SK-N-MC (cell line): Measurements from ENCODE around the gene UNC13C.

Experiments
- DNase-seq: peaks from one replicate; pipeline ENCODE4 v3.0.0-alpha.2; 2011; ENCODE audit warnings: low read depth, low spot score
- H3K27ac ChIP-seq: fragments of 200-600 bp; sonication (generic); 2 replicates; pipeline ENCODE4 v1.5.1; 2016; ENCODE audit warnings: mixed run types
- H3K36me3 ChIP-seq: fragments of 200-600 bp; sonication (generic); 2 replicates; pipeline ENCODE4 v1.6.1; 2017; ENCODE audit warnings: antibody characterized with exemption, low read length, mixed read lengths; ENCODE audit not compliant: insufficient read depth
- H3K4me3 ChIP-seq: fragments of 200-600 bp; sonication (generic); 2 replicates; pipeline ENCODE4 v1.5.1; 2016
- H3K9ac ChIP-seq: fragments of 200-600 bp; sonication (generic); 2 replicates; pipeline ENCODE4 v1.8.0; 2017; ENCODE audit warnings: mixed run types, mixed read lengths; ENCODE audit not compliant: insufficient read length
- H3K9me3 ChIP-seq: fragments of 200-600 bp; sonication (generic); 2 replicates; pipeline ENCODE4 v1.6.1; 2017; ENCODE audit warnings: low read depth, mild to moderate bottlenecking, antibody characterized with exemption, low read length, moderate library complexity, mixed read lengths
- EZH2 ChIP-seq: fragments of 200-600 bp; sonication (generic); IDR thresholded peaks from one replicate; pipeline ENCODE4 v1.6.1; 2017; ENCODE audit warnings: antibody characterized with exemption
- FOXP2 ChIP-seq: optimal IDR thresholded peaks from 2 replicates; pipeline ENCODE3; 2011; ENCODE audit warnings: mild to moderate bottlenecking, moderate library complexity; ENCODE audit not compliant: insufficient read depth; ENCODE audit errors: extremely low read length, control extremely low read depth
- POLR2AphosphoS5 ChIP-seq: IDR thresholded peaks from 2 replicates; pipeline ENCODE4 v1.6.1; 2012; ENCODE audit warnings: mild to moderate bottlenecking, low read depth, low read length, borderline replicate concordance

Gene UNC13C

DNA sequence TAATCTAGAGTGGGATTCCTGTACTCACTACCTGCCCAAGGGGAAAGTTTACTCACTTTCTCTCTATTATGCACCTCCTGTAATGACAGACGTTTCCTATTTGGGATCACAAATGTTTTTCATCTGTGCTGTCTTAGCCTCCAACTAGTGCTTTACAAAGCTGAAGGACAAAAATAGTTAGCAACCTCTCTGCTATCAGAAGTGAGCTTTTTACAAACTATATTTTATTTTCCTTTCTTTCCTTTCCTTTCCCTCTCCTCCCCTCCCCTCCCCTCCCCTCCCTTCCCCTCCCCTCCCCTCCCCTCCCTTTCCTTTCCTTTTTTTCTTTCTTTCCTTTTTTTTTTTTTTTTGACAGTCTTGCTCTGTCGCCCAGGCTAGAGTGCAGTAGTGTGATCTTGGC is 130.8 kb downstream of the UNC13C start:
- no peaks in the 10 kb centered on the region for H3K9me3 ChIP-seq
- no peak overlapping the region for H3K4me3 ChIP-seq
- DNase-seq = no peak

DNA sequence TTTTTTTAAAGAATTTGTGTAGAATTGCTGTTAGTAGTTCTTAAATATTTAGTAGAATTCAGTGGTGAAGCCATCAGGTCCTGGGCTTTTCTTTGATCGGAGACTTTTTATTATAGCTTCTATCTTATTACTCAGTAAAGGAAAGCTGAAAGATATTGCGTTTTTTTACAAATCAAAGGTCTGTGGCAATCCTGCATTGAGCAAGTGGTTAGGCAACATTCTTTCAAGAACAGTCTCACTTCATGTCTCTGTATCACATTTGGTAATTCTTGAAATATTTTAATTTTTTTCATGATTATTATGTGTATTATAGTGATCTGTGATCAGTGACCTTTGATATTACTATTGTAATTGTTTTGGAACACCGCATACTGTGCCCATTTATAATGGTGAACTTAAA is 140.8 kb downstream of the UNC13C start:
- Histone ChIP-seq H3K4me3 (no peak overlapping the region), H3K36me3 (no peaks in the 10 kb centered on the region), H3K9me3 (no peaks in the 10 kb centered on the region), H3K27ac (no peak overlapping the region), H3K9ac (no peak overlapping the region)
- no peak for DNase-seq
- TF ChIP-seq FOXP2 (no peak), EZH2 (no peak), POLR2AphosphoS5 (no peak)

More for the DNA sequence above, 130.8 kb downstream of the UNC13C start:
- no peak overlapping the region for H3K9ac ChIP-seq
- no peak overlapping the region for H3K27ac ChIP-seq
- no peaks in the 10 kb centered on the region for H3K36me3 ChIP-seq
- no peak for TF ChIP-seq POLR2AphosphoS5
- no peak for TF ChIP-seq FOXP2
- TF ChIP-seq EZH2 = no peak

GRCh38 chr15:54120949-54121463 is 142.8 kb downstream of the UNC13C start:
- Histone ChIP-seq H3K9ac (no peak overlapping the region), H3K4me3 (no peak overlapping the region), H3K27ac (no peak overlapping the region), H3K9me3 (no peaks in the 10 kb centered on the region), H3K36me3 (no peaks in the 10 kb centered on the region)
- TF ChIP-seq EZH2 (no peak), FOXP2 (no peak), POLR2AphosphoS5 (no peak)
- DNase-seq = no peak

GRCh38 chr15:54127574-54127973 is 149.3 kb downstream of the UNC13C start:
- Histone ChIP-seq H3K9me3 (no peaks in the 10 kb centered on the region), H3K36me3 (no peaks in the 10 kb centered on the region), H3K4me3 (no peak overlapping the region), H3K9ac (no peak overlapping the region), H3K27ac (no peak overlapping the region)
- DNase-seq = no peak
- TF ChIP-seq FOXP2 = no peak
- no peak for TF ChIP-seq EZH2
- TF ChIP-seq POLR2AphosphoS5 = no peak

DNA sequence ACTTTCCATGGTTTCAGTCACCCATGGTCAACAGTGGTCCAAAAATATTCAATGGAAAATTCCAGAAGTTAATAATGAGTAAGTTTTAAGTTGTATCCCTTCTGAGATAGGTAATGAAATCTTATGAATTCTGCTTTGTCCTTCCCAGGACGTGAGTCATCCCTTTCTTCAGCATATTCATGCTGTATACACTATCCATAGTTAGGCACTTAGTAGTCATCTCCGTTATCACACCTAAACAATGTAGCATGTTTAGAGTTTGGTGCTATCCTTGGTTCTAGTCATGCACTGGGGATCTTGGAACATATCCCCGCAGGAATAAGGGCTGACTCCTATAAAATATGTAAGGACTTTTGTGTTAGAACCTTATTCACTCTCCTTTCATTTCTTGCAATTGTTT is 153.2 kb downstream of the UNC13C start:
- H3K36me3 ChIP-seq = no peaks in the 10 kb centered on the region
- TF ChIP-seq EZH2 (no peak), POLR2AphosphoS5 (no peak), FOXP2 (no peak)
- H3K27ac ChIP-seq = no peak overlapping the region
- no peak for DNase-seq
- H3K4me3 ChIP-seq = no peak overlapping the region
- no peaks in the 10 kb centered on the region for H3K9me3 ChIP-seq
- no peak overlapping the region for H3K9ac ChIP-seq

DNA sequence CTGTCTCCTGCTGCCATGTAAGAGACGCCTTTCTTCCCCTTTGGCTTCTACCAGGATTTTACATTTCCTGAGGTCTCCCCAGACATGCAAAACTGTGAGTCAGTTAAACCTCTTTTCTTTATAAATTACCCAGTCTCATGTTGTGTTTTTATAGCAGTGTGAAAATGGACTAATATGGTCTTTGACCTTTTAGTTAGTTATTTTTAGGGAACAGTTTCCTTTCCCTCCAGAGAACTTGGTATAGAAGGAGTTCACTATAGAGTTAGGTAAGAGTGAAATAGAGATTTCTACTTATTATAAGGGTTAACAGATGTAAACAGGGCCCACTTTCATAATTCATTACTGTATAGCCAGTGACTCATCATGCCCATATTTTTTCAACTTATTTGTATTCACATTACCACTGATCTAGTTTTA is 170.9 kb downstream of the UNC13C start:
- no peak for TF ChIP-seq EZH2
- no peak for TF ChIP-seq POLR2AphosphoS5
- TF ChIP-seq FOXP2 = no peak
- Histone ChIP-seq H3K4me3 (no peak overlapping the region), H3K27ac (no peak overlapping the region), H3K9ac (no peak overlapping the region), H3K9me3 (no peaks in the 10 kb centered on the region), H3K36me3 (no peaks in the 10 kb centered on the region)
- no peak for DNase-seq

DNA sequence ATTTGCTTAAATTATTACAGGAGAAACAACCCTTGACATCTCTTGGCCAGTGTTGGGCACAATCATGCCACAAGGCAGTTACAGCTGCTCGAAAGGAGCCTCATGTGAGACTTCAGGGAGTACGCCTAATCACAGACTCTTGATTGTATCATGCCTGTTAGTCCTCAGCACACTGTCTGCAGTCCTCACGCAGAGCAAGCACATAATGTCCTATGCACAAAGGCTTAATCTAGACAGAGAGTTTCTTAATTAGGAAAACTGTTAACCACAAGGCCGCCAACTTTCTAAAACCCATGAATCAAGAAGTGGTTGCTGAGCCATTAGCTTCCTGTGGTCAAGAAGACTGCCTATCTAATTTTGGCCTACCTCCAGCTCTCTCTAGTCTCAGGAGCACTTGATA is 172.0 kb downstream of the UNC13C start:
- Histone ChIP-seq H3K27ac (no peak overlapping the region), H3K36me3 (no peaks in the 10 kb centered on the region), H3K9ac (no peak overlapping the region), H3K9me3 (no peaks in the 10 kb centered on the region), H3K4me3 (no peak overlapping the region)
- no peak; the same call in 1 of the 2 replicates for TF ChIP-seq POLR2AphosphoS5
- no peak for TF ChIP-seq EZH2
- TF ChIP-seq FOXP2 = no peak
- DNase-seq = no peak

- no peak overlapping the region for H3K4me3 ChIP-seq
- H3K36me3 ChIP-seq = no peaks in the 10 kb centered on the region
- no peak for TF ChIP-seq FOXP2
- TF ChIP-seq POLR2AphosphoS5 = no peak
- no peak for TF ChIP-seq EZH2
- no peak overlapping the region for H3K27ac ChIP-seq
- H3K9ac ChIP-seq = no peak overlapping the region
- H3K9me3 ChIP-seq = no peaks in the 10 kb centered on the region
- DNase-seq = peak; percentile 12
Measured at GRCh38 chr15:54159012-54159411, 180.8 kb downstream of the UNC13C start.

DNA sequence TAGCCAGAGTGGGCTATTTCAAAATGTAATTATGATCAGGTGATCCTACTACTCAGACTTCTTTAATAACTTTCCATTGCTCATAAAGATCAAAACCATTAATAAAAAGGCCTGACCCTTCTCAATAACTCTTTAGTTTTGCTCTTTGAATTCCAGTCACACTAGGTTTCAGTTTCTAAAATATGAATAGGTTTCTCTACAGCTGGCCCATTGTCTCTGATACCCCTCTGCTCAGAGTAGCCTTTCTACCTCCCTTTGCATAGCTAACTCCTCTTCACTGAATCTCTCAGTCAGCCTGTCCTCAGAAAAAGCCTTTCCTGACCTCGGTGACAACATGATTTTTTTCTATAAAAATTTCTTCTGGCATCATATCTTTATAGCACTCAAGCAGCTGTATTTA is 209.1 kb downstream of the UNC13C start:
- Histone ChIP-seq H3K9ac (no peak overlapping the region), H3K36me3 (no peaks in the 10 kb centered on the region), H3K4me3 (no peak overlapping the region), H3K9me3 (no peaks in the 10 kb centered on the region), H3K27ac (no peak overlapping the region)
- DNase-seq = no peak
- TF ChIP-seq EZH2 (no peak), POLR2AphosphoS5 (no peak), FOXP2 (no peak)

DNA sequence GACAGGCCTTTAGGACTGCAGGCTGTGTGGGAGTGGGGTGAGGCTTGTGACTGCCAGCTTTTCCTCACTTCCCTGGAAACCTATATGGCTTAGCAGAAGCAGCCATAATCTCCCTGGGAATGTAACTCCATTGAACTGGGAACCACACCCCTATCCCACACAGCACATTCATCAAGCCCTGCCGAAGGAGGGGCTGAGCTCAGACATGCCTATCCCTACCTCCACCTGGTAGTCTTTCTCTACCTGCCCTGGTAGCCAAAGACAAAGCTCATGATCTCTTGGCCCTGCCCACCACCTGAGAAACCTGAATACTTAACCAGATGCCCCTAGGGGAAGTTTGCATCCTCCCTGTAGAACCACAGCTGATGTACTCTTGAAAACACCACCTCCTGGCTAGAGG is 219.8 kb downstream of the UNC13C start:
- Histone ChIP-seq H3K27ac (no peak overlapping the region), H3K9ac (no peak overlapping the region), H3K4me3 (no peak overlapping the region), H3K9me3 (no peaks in the 10 kb centered on the region), H3K36me3 (no peaks in the 10 kb centered on the region)
- no peak for TF ChIP-seq FOXP2
- no peak for TF ChIP-seq EZH2
- TF ChIP-seq POLR2AphosphoS5 = no peak
- no peak for DNase-seq
